HG02884 (cell line): Measurements from ENCODE around the gene SYCP2L.
"Not testable (repeated sequence)": the region's sequence is repeated elsewhere in the genome, so short reads cannot be mapped to it uniquely, and the experiment has no call there.

ENCODE experiments used
- ATAC-seq: cut with Tn5 transposase; IDR thresholded peaks from one replicate; pipeline ENCODE4 v1.9.1; 2021; ENCODE audit warnings: mild to moderate bottlenecking, moderate library complexity; ENCODE audit not compliant: unreplicated experiment

Gene SYCP2L

GRCh38 chr6:11002176-11002575, 115.3 kb downstream of the SYCP2L start:
- no peak for ATAC-seq

DNA sequence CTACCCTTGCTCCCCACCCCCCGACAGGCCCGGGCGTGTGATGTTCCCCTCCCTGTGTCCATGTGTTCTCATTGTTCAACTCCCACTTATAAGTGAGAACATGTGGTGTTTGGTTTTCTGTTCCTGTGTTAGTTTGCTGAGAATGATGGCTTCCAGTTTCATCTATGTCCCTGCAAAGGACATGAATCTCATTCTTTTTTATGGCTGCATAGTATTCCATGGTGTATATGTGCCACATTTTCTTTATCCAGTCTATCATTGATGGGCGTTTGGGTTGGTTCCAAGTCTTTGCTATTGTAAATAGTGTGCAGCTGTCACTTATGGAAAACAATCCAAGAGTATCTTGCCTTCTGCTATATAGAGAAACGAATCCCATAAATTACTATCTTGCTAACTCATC, 116.4 kb downstream of the SYCP2L start:
- ATAC-seq: not testable (repeated sequence)

- no peak for ATAC-seq
Observed at GRCh38 chr6:11006061-11006460, 119.2 kb downstream of the SYCP2L start.

DNA sequence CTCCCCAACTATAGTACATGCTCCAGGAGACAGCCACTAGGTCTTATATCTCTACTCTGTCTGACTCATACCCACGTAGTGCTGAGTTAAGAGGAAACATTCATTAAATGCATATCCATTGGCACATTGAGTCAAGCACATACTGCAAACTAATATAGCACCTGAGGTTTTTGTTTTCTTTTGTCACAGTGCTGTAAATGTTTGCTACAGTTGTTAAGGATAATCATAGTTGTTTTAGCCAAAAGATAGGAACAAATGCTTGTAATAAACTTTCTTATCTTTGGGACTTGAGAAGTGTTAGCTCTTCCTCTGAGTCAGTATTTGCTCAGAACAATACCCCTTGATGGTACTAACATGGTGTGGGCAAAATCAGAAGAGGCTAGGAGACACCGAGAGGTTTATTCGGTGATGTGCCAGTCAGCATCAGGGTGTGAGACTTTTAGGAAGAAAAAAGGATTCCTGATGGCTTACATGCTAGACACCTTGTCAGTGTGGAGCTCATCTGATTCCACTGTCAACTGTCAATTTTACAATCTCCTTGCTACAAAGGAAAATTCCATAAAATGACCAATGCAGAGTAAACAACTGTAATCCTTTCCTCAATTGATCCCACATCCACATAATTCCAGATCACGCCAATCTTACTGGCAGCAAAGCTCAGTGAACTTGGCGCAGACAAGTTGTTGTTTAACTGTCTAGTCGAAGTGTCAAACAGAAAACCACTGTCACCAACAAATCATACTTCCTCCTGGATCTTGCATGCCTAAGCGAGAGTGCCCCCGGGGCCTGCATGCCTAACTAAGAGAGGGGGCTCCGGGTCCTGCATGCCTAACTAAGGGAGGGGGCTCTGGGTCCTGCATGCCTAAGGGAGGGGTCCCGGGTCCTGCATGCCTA, 121.1 kb downstream of the SYCP2L start:
- ATAC-seq: no peak

DNA sequence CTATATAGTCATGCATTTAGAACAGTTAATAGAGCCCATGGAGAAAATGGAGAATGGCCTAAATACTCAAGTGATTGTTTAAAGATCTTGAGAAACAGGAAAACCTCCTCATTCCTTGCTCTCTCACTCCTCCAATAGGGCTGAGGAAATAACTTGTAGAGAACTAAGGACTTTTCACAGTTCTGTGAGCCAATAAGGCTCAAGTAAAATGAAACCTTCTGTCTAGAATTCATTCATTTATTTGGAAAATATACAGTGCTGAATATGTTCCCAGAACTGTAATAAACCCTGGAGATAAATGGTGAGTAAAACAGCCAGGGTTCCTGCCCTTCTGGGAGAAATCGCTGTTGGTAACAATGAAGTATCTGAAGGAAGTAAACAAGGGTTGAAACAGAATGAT, 122.0 kb downstream of the SYCP2L start:
- ATAC-seq: no peak

DNA sequence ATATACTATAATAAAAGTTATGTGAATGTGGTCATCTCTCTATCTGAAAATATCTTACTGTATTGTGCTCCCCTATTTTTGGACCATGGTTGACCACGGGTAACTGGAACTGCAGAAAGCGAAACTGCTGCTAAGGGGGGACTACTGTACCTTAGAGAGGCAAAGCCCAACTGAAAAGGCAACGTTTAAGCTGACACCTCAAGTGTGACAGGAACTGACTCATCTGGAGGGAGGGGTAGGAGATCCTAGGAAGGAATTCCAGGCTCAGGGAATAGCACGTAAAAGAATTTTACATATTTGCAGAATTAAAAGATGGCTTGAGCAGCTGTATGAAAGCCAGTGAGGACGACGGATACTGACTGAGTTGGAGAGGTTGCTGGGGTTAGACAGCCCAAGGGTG, 122.5 kb downstream of the SYCP2L start:
- peak; percentile 75 for ATAC-seq

DNA sequence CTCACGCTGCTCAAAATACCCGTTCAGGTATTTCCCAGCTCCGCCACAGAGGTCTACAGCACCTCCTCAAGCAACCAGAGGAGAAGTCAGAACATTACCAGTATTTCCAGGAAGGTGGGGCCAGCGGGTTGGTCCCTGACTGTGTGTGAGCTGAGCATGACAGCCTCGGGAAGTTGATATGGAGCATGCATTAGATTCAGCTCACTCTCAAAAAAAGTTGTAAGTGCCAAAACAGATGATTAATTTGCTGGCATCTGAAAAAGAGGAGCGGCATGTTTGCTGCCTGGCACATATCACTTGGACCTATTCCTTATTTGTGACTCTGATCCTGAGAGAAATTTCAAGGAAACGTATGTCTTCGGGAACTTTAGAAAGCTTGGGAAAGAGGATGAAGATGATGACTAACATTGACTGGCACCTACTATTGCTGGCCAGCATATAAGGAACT, 125.0 kb downstream of the SYCP2L start:
- no peak for ATAC-seq

GRCh38 chr6:11012295-11012754, 125.5 kb downstream of the SYCP2L start:
- ATAC-seq: no peak

GRCh38 chr6:11012976-11013720, 126.3 kb downstream of the SYCP2L start:
- no peak for ATAC-seq

- no peak for ATAC-seq
Observed at GRCh38 chr6:11013721-11014070, 126.8 kb downstream of the SYCP2L start.

GRCh38 chr6:11015102-11015501, 128.2 kb downstream of the SYCP2L start:
- ATAC-seq: no peak

DNA sequence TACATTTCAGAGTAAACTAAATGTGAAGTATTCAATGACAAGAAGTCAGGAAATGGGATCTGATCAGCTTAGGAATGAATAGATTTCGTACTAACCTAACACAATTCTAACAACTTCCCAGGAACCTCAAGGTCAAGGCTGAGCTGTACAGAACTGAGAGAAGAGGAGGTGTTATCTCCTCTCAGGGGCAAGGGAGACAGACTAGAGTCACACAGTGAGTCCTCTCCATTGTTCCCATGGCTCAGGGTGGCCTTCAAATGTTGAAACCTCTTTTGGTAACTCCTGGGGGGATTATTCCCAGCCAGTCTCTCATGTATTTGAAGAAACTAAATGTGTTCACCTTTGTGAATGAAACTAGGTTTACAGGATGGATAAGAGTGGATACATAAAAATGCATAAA, 129.6 kb downstream of the SYCP2L start:
- no peak for ATAC-seq

DNA sequence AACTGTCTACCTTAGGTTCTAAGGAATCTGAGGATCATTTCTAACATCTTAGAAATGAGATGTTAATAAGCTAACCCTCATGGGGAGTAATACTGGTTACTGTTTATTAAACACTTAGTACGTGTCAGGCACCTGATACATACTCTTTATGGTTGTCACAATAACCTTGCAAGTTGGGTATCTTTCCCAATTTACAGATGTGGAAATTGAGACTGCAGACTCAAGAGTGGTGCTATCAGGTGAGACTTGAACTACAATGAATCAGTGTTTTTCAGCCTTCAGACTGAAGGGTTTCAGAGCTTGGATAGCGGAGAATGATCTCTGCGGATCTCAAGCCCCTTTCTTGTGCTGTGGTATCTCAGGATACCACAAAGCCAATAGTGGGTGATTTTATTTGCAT, 130.2 kb downstream of the SYCP2L start:
- ATAC-seq: no peak

- ATAC-seq: no peak
Observed at GRCh38 chr6:11018225-11018624, 131.4 kb downstream of the SYCP2L start.

GRCh38 chr6:11021003-11021402, 134.2 kb downstream of the SYCP2L start:
- no peak for ATAC-seq

- no peak for ATAC-seq
Observed at GRCh38 chr6:11021714-11022113, 134.9 kb downstream of the SYCP2L start.

GRCh38 chr6:11023032-11023431, 136.2 kb downstream of the SYCP2L start:
- no peak for ATAC-seq
